Breast epithelium (tissue), 3 donors: ENCODE measurements around the gene SLC25A31.

Source experiments
- POLR2A ChIP-seq: fragments of 450-650 bp; IDR thresholded peaks from one replicate; pipeline ENCODE4 v1.6.1; 2016; ENCODE audit warnings: antibody characterized with exemption, mild to moderate bottlenecking, moderate library complexity
- POLR2AphosphoS5 ChIP-seq, 3 donors: sonication (generic); formaldehyde crosslinking; IDR thresholded peaks; one replicate each; pipeline ENCODE4 v1.6.1; 2017; ENCODE audit warnings: antibody characterized with exemption in 3 of 3
- TF ChIP-seq, protein P1 (sequence below), 3 donors: fragments of 450-650 bp; IDR thresholded peaks; one replicate each; pipeline ENCODE4 v1.5.1; 2016 to 2017; ENCODE audit warnings: antibody characterized with exemption in 3 of 3, mild to moderate bottlenecking in 3 of 3, moderate library complexity in 3 of 3

DNA sequence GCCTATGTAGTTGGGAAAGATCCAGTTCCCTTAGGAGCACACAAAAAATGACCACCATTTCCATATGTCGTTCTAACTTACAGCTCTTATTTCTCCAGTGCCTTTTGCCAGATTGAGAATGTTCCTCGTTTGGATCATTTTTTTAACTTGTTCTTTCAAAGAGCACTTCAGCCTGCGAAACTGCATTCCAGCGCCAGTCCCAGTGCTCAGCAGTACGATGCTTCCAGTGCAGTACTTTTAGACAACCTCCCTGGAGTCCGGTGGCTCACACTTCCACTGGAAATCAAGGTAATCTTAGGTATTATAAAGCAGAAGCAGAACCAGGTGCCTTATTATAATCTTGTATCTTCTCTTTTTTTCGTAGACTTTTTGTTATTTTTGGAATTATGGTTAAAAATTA lies 42.6 kb upstream of the SLC25A31 start:
- TF ChIP-seq, protein P1, sequence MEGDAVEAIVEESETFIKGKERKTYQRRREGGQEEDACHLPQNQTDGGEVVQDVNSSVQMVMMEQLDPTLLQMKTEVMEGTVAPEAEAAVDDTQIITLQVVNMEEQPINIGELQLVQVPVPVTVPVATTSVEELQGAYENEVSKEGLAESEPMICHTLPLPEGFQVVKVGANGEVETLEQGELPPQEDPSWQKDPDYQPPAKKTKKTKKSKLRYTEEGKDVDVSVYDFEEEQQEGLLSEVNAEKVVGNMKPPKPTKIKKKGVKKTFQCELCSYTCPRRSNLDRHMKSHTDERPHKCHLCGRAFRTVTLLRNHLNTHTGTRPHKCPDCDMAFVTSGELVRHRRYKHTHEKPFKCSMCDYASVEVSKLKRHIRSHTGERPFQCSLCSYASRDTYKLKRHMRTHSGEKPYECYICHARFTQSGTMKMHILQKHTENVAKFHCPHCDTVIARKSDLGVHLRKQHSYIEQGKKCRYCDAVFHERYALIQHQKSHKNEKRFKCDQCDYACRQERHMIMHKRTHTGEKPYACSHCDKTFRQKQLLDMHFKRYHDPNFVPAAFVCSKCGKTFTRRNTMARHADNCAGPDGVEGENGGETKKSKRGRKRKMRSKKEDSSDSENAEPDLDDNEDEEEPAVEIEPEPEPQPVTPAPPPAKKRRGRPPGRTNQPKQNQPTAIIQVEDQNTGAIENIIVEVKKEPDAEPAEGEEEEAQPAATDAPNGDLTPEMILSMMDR (IDR thresholded peaks at IDR 0.05) = no peak
- TF ChIP-seq POLR2A = no peak
- no peak for TF ChIP-seq POLR2AphosphoS5 (IDR thresholded peaks at IDR 0.05)
